LHCN-M2 (cell line): ENCODE data around the gene SCN4A. TPM values are rescaled to one million over a fixed set of nuclear protein-coding genes. Genes with fewer than 3 reads are reported as not detected.
"Not testable (repeated sequence)": the region's sequence is repeated elsewhere in the genome, so short reads cannot be mapped to it uniquely, and the experiment has no call there.

Experiments used
- DNase-seq: peaks from one replicate; pipeline ENCODE4 v3.0.0-alpha.2; 2012; ENCODE audit warnings: low read depth
- polyA plus RNA-seq: library from polyadenylated mRNA; unstranded; fragments of >200 nt; gene quantifications from one replicate; pipeline ENCODE4 v1.2.1, GENCODE V29; 2012; ENCODE audit warnings: missing spikeins
- total RNA-seq: library from RNA; depleted of rRNA; stranded (reverse); fragments of >200 nt; gene quantifications from 2 replicates; pipeline ENCODE4 v1.2.3, GENCODE V29; 2014; rRNA removed

SCN4A gene
- total RNA-seq = 0.06 TPM in 1 of 2 replicates, not detected in the other
- not detected for polyA plus RNA-seq

GRCh38 chr17:63972796-63973195 is at the start of gene SCN4A:
Gene SCN4A (minus strand): TSS chr17:63972918. CDS start chr17:63972841, 77 bp downstream.
- no peak for DNase-seq

GRCh38 chr17:64020056-64020766 is 47.5 kb upstream of the SCN4A start, which contains the start of gene ICAM2:
Gene ICAM2 (minus strand): TSS chr17:64020633. CDS start chr17:64006691, 13,942 bp downstream.
- DNase-seq = no peak

DNA sequence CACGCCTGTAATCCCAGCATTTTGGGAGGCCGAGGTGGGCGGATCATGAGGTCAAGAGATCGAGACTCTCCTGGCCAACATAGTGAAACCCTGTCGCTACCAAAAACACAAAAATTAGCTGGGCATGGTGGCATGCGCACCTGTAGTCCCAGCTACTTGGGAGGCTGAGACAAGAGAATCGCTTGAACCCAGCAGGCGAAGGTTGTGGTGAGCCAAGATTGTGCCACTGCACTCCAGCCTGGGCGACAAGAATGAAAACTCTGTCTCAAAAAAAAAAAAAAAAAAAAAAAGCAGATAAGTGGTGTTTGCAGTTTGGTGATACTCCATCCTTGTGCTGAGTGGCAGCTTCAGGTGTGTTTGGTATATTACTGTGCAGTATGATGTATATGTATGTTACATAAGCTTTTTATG is 46.8 kb upstream of the SCN4A start:
- DNase-seq = not testable (repeated sequence)

GRCh38 chr17:64017381-64017980 is 44.8 kb upstream of the SCN4A start:
- no peak for DNase-seq

GRCh38 chr17:64016974-64017373 is 44.3 kb upstream of the SCN4A start:
- DNase-seq = no peak

DNA sequence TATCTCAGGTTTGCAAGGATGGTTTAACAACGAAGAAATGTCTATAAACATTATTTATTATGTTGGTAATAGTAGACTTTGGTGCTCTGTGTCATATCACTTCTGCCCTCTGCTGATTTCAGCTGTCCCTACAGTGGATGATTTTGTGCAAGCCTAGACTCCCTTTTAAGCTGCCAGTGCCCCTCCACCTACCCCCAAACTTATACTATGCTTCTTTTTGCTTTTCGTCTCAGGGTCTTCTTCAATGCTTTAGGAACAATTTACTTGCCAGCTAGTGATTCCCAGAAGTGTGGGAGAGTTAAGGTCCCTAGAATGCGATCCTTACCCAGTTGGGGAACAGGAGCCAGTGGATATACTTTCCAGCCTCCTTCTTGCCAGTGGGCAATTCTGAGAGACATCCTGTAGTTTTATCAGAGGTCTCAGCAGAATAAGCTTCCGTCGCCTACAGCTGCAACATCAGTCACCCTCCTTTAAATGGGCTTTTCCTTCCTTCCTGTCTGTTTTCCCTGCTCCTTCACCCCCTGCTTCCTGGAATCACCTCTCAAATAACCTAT is 43.6 kb upstream of the SCN4A start:
- no peak for DNase-seq

DNA sequence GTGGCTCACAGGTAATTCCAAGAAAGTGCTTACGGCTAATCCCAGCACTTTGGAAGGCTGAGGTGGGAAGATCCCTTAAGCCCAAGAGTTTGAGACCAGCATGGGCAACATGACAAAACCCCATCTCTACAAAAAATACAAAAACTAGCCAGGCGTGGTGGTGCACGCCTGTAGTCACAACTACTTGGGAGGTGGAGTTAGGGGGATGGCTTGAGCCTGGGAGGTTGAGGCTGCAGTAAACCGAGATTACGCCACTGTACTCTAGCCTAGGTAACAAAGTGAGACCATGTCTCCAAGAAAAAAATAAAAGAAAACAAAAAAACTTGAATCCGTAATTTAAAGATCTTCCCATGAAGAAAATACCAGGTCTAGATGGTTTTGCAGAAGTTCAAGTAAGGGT is 42.7 kb upstream of the SCN4A start:
- no peak for DNase-seq

DNA sequence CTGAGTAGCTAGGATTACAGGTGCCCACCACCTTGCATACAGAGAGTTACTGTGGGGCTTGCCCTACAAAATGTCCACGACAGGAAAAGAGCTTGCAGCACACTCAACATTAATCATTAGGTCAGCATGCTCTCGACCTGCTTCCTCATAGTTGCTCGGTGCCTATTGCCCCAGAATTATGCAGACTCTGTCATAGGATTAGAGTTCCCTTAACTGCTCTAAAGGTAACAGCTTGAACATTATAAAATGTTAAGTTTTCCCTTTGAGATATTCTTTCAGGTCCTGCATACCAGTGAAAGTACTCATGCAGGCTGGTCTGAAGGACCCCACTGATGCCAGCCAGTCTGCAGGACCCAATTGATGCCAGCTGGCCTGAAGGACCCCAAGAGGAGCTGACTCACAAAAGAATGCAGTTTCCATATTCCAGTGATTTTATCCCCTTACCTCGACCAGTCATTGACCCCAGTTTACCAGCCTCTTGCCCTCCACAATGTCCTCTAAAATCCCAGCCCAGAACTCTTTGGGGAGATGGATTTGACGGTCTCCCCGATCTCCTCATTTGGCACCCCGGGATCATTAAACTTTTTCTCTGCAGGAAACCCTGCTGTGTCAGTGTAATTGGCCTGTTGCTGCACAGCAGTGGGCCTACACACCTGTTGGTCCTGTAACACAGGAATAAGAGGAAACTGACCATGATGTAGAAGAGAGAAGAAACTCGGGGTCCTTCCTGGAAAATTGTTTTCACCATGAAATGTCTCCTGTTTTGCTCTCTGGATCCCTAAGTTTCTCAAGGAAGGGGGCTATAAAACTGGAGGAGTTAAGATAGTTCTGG is 37.1 kb upstream of the SCN4A start:
- DNase-seq = no peak

- DNase-seq = no peak
Observed at GRCh38 chr17:64008830-64009229, 36.1 kb upstream of the SCN4A start.

GRCh38 chr17:64008346-64008745 is 35.6 kb upstream of the SCN4A start:
- no peak for DNase-seq

DNA sequence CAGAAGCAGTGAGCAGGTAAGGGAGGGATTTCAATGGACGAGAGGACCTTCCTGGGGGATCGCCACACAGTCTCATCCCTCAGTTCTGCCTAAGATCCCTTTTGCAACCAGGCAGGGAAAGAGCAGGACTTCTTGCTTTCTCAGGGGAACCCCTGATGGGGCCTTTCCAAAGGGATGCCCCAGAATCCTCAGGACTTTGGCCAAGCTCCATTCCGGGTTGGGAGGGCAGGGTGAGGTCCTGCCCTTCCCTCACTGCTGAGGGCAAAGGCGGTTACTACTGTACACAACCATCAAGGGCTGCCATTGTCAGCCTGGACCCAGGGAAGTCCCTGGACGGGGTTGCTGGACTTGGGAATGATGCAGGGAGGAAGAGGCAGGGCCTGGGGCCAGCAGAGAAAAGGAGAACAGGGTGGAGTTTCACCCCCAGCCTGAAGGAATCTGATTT is 35.1 kb upstream of the SCN4A start:
- no peak for DNase-seq

GRCh38 chr17:64007089-64007837 is 34.5 kb upstream of the SCN4A start:
- not testable (repeated sequence) for DNase-seq

GRCh38 chr17:64006361-64007088 is 33.8 kb upstream of the SCN4A start:
- DNase-seq = no peak

DNA sequence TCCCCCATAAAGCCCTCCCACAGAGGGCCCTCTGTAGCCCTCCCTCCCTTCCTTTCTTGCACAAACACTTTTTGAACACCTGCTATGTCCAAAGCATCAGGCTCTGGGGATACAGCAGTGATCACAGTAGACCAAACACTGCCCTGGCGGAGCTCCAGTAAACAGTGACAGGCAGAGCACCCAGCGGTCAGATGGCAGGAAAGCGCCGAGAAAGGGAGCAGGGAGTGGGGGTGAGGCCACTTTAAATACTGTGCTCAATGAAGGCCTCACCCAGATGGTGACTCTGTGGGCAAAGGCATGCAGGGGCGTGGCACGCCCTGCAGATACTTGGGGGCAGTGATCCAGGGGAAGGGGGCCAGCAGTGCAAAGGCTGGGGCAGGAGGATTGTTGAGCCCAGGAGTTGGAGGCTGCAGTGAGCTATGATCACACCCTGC is 33.0 kb upstream of the SCN4A start:
- DNase-seq = peak; percentile 22

DNA sequence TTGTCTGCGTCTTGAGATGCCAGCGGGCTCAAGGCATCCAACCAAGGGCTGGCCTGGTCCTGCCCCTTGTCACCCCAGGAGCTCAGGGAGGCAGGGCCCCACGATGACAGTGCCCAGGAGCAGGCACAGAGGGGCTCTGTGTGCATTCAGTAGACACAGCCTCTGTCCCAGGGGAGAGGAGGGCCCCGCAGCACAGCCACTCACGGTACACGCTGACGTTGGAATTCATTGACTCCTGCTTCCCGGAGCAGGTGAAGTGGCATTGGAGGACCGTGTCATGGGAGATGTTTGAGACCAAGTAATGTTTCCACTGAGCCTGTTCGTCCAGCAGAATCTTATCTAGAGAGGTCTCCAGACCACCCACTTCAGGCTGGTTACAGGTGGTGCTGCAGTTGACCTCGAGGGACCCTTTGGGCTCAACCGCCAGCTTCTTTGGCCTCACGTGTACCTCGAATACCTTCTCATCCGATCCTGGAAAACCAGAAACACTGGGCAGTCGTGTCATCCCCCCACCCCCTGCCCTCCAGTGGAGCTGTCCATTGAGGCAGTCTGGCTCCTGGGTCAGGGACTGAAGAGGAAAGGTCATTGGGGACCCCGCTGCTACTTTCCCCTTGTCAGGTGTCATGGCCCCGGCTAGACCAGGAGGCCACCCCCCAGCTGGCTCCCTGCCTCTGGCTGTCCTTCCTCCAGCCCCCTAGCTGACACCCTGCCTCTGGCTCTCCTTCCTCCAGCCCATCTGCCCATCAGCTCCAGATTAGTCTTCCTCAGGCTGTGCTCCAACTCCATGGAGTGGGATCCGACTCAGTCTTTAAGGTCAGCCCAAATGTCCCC is 32.4 kb upstream of the SCN4A start:
- DNase-seq = no peak

GRCh38 chr17:64004218-64004770 is 31.6 kb upstream of the SCN4A start:
- DNase-seq = no peak

- no peak for DNase-seq
Observed at GRCh38 chr17:64003526-64004121, 30.9 kb upstream of the SCN4A start.

GRCh38 chr17:64002658-64003525 is 30.2 kb upstream of the SCN4A start:
- no peak for DNase-seq
